ENCODE data around the gene DNALI1. TPM values are rescaled to one million over a fixed set of nuclear protein-coding genes. Genes with fewer than 3 reads are reported as not detected.
"Not testable (repeated sequence)": the region's sequence is repeated elsewhere in the genome, so short reads cannot be mapped to it uniquely, and the experiment has no call there.

DNALI1 gene
- total RNA-seq, 1 donor from 2014 or later = 4.7 TPM

DNA sequence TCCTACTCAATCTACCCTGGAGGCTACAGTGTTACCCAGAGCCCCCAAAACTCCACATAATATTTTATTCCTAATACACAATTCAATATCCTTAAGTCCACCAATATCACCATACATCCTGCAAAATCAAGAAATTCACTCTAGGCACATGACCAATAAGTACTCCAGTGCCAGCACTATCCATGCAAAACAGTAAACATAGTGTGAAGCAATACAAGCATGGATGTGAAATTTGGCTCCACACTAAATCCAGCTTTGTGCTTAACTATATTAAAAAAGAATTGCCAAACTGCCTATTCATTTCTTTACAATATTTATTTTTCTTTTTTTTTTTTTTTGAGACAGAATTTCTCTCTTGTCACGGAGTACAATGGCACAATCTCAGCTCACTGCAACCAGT lies 39.2 kb upstream of the DNALI1 start:
- H3K27ac ChIP-seq = no peak overlapping the region
- no peaks in the 10 kb centered on the region for H3K27me3 ChIP-seq
- intact Hi-C loops (cut with DNase I) = no loop called here
- H3K4me3 ChIP-seq = no peak overlapping the region
- no peak for TF ChIP-seq POLR2A (IDR thresholded peaks at IDR 0.05)
- TF ChIP-seq, protein P1, sequence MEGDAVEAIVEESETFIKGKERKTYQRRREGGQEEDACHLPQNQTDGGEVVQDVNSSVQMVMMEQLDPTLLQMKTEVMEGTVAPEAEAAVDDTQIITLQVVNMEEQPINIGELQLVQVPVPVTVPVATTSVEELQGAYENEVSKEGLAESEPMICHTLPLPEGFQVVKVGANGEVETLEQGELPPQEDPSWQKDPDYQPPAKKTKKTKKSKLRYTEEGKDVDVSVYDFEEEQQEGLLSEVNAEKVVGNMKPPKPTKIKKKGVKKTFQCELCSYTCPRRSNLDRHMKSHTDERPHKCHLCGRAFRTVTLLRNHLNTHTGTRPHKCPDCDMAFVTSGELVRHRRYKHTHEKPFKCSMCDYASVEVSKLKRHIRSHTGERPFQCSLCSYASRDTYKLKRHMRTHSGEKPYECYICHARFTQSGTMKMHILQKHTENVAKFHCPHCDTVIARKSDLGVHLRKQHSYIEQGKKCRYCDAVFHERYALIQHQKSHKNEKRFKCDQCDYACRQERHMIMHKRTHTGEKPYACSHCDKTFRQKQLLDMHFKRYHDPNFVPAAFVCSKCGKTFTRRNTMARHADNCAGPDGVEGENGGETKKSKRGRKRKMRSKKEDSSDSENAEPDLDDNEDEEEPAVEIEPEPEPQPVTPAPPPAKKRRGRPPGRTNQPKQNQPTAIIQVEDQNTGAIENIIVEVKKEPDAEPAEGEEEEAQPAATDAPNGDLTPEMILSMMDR (IDR thresholded peaks at IDR 0.05) = no peak
- no peak for TF ChIP-seq POLR2AphosphoS5 (IDR thresholded peaks at IDR 0.05; ENCODE audit: insufficient read depth in 1 of 2, low read depth in 1 of 2)
- peaks cover 22% of the 10 kb centered on the region for H3K4me1 ChIP-seq
- no peaks in the 10 kb centered on the region for H3K36me3 ChIP-seq
- DNase-seq (ENCODE audit: extremely low spot score in 2 of 2) = no peak
- no peaks in the 10 kb centered on the region for H3K9me3 ChIP-seq

DNA sequence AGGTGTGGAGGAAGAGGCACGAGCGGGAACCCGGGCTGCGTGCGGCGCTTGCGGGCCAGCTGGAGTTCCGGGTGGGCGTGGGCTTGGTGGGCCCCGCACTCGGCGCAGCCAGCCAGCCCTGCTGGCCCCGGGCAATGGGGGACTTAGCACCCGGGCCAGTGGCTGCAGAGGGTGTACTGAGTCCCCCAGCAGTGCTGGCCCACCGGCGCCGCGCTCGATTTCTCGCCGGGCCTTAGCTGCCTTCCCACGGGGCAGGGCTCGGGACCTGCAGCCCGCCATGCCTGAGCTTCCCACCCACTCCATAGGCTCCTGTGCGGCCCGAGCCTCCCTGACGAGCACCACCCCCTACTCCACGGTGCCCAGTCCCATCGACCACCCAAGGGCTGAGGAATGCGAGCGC lies 38.5 kb upstream of the DNALI1 start:
- H3K27ac ChIP-seq; DNase-seq (ENCODE audit: extremely low spot score in 2 of 2); H3K36me3 ChIP-seq; intact Hi-C loops (cut with DNase I); H3K4me3 ChIP-seq; H3K9me3 ChIP-seq; H3K27me3 ChIP-seq: not testable (repeated sequence)
- H3K4me1 ChIP-seq = peaks cover 16% of the 10 kb centered on the region

DNA sequence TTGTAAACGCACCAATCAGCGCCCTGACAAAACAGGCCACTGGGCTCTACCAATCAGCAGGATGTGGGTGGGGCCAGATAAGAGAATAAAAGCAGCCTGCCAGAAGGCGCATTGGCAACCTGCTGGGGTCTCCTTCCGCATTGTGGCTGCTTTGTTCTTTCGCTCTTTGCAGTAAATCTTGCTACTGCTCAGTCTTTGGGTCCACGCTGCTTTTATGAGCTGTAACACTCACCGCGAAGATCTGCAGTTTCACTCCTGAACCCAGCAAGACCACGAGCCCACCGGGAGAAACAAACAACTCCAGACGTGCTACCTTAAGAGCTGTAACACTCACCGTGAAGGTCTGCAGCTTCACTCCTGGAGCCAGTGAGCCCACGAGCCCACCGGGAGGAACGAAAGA lies 37.8 kb upstream of the DNALI1 start:
- H3K4me3 ChIP-seq; H3K36me3 ChIP-seq; intact Hi-C loops (cut with DNase I); H3K9me3 ChIP-seq; H3K4me1 ChIP-seq; H3K27ac ChIP-seq; H3K27me3 ChIP-seq; DNase-seq (ENCODE audit: extremely low spot score in 2 of 2): not testable (repeated sequence)

DNA sequence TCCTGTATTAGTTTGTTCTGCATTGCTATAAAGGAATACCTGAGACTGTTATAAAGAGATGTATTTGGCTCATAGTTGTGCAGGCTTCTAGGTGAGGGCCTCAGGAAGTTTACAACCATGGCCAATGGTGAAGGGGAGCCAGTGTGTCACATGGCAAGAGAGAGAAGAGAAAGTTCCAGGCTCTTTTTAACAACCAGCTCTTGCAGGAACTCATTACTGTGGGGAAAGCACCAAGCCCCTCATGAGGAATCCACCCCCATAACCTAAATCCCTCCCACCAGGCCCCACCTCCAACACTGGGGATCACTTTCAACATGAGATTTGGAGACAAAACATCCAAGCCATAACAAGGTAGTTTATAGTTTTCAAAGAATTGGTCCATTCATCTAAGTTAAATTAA lies 37.1 kb upstream of the DNALI1 start:
- DNase-seq (ENCODE audit: extremely low spot score in 2 of 2) = no peak
- no peaks in the 10 kb centered on the region for H3K36me3 ChIP-seq
- peaks cover 8% of the 10 kb centered on the region for H3K4me1 ChIP-seq
- no peaks in the 10 kb centered on the region for H3K27me3 ChIP-seq
- no peaks in the 10 kb centered on the region for H3K9me3 ChIP-seq
- H3K27ac ChIP-seq = no peak overlapping the region
- H3K4me3 ChIP-seq = no peak overlapping the region
- no peak for TF ChIP-seq POLR2AphosphoS5 (IDR thresholded peaks at IDR 0.05; ENCODE audit: insufficient read depth in 1 of 2, low read depth in 1 of 2)
- no peak for TF ChIP-seq POLR2A (IDR thresholded peaks at IDR 0.05)
- TF ChIP-seq, protein P1 (IDR thresholded peaks at IDR 0.05) = no peak
- intact Hi-C loops (cut with DNase I) = no loop called here

DNA sequence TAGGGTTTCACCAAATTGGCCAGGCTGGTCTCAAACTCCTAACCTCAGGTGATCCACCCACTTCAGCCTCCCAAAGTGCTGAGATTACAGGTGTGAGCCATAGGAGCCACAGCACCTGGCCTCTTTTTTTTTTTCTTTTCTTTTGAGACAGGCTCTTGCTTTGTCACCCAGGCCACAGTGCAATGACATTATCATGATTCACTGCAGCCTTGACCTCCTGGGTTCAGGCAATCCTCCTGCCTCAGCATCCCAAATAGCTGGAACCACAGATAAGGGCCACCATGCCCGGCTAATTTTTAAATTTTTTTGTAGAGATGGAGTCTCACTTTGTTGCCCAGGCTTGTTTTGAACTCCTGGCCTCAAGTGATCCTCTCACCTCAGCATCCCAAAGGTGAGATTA lies 26.9 kb upstream of the DNALI1 start:
- DNase-seq (ENCODE audit: extremely low spot score in 2 of 2); H3K9me3 ChIP-seq; H3K36me3 ChIP-seq; H3K4me3 ChIP-seq; H3K27ac ChIP-seq; intact Hi-C loops (cut with DNase I); H3K27me3 ChIP-seq: not testable (repeated sequence)
- H3K4me1 ChIP-seq = peaks cover 14% of the 10 kb centered on the region

DNA sequence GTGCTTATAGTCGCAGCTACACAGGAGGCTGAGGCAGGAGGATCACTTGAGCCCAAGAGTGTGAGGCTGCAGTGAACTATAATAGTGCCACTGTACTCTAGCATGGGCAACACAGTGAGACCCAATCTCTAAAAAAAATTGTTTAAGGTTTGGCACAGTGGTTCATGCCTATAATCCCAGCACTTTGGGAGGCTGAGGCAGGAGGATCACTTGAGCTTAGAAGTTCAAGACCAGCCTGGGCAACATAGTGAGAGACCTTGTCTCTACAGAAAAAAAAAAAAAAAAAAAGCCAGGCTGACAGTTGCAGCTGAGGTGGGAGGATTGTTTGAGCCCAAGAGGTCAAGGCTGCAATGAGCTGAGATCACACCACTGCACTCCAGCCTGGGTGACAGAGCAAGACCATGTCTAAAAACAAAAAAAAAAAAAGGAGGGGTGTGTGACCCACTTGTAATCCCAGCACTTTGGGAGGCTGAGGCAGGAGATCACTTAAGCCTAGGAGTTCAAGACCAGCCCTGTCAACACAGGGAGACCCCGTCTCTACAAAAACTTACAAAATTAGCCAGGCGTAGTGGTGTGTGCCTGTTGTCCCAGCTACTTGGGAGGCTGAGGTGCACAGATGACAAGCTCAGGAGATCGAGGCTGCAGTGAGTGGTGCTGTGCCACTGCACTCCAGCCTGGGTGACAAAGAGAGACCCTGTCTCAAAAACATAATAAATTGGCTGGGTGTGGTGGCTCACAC lies 24.2 kb upstream of the DNALI1 start:
- Histone ChIP-seq H3K36me3 (peaks cover 0 to 17% of the 10 kb centered on the region in 2 donors), H3K4me1 (peaks cover 14% of the 10 kb centered on the region)
- intact Hi-C loops (cut with DNase I); H3K27me3 ChIP-seq; H3K4me3 ChIP-seq; H3K27ac ChIP-seq; DNase-seq (ENCODE audit: extremely low spot score in 2 of 2); H3K9me3 ChIP-seq: not testable (repeated sequence)

DNA sequence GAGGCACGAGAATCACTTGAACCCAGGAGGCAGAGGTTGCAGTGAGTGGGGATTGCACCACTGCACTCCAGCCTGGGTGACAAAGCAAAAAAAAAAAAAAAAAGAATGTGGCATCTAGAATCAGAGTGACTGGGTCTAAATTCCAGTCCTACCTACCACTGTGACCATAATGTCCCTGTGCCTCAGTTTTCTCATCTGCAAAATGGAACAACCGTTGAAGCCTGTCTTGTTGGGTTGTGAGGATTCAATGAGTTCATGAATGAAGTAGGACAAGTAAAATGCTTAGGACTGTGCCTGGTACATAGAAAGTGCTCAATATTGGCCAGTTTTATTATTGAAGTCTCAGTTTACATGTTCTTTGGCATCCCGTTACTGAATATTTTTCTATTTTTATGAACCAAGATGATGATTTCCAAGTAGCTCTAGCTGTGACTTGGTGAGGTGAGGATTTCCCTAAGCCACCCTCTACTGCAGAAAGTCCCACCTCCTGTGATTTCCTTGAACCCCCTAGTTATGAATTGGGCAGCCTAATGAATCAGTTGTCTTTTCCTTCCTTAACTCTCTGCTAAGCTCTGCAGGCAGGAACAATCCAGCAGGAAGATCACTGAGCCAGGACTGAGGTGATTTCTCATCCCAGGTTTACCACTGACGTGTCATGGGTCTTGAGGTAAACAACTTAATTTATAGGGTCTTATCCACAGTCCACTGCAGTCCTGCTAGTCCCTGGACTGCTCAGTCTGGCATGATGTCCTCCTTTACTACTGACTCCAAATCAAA lies 23.2 kb upstream of the DNALI1 start:
- Histone ChIP-seq H3K4me3 (no peak overlapping the region), H3K4me1 (peaks cover 14% of the 10 kb centered on the region), H3K36me3 (peaks cover 0 to 27% of the 10 kb centered on the region in 2 donors), H3K9me3 (no peaks in the 10 kb centered on the region), H3K27ac (peak overlapping the region; percentile 55), H3K27me3 (no peaks in the 10 kb centered on the region)
- TF ChIP-seq, protein P1 (IDR thresholded peaks at IDR 0.05) = no peak
- no peak for TF ChIP-seq POLR2AphosphoS5 (IDR thresholded peaks at IDR 0.05; ENCODE audit: insufficient read depth in 1 of 2, low read depth in 1 of 2)
- DNase-seq (ENCODE audit: extremely low spot score in 2 of 2) = no peak
- intact Hi-C loops (cut with DNase I) = no loop called here

Data from vagina (tissue), 2 donors.